ENCODE results near the gene SNTB2.
"Not testable (repeated sequence)": the region's sequence is repeated elsewhere in the genome, so short reads cannot be mapped to it uniquely, and the experiment has no call there.

The SNTB2 gene

GRCh38 chr16:69283851-69284250 lies 96.9 kb downstream of the SNTB2 start:
- no peaks in the 10 kb centered on the region for H3K9me3 Mint-ChIP-seq
- H3K4me3 Mint-ChIP-seq: no peak overlapping the region
- H3K4me1 Mint-ChIP-seq: no peaks in the 10 kb centered on the region
- H3K36me3 Mint-ChIP-seq: no peaks in the 10 kb centered on the region
- no peak overlapping the region for H3K27ac Mint-ChIP-seq
- H3K27me3 Mint-ChIP-seq: no peaks in the 10 kb centered on the region

GRCh38 chr16:69285240-69285639 lies 98.3 kb downstream of the SNTB2 start:
- Mint-ChIP-seq H3K4me3 (no peak overlapping the region), H3K27me3 (no peaks in the 10 kb centered on the region), H3K4me1 (no peaks in the 10 kb centered on the region), H3K27ac (no peak overlapping the region), H3K36me3 (no peaks in the 10 kb centered on the region), H3K9me3 (no peaks in the 10 kb centered on the region)

- no peak overlapping the region for H3K27ac Mint-ChIP-seq
- no peaks in the 10 kb centered on the region for H3K4me1 Mint-ChIP-seq
- no peaks in the 10 kb centered on the region for H3K36me3 Mint-ChIP-seq
- H3K4me3 Mint-ChIP-seq: no peak overlapping the region
- no peaks in the 10 kb centered on the region for H3K27me3 Mint-ChIP-seq
- H3K9me3 Mint-ChIP-seq: no peaks in the 10 kb centered on the region
Observed at GRCh38 chr16:69286941-69287713, 100.2 kb downstream of the SNTB2 start.

GRCh38 chr16:69291657-69292056 lies 104.7 kb downstream of the SNTB2 start:
- not testable (repeated sequence) for H3K27me3 Mint-ChIP-seq, H3K9me3 Mint-ChIP-seq, H3K4me1 Mint-ChIP-seq, H3K4me3 Mint-ChIP-seq, H3K27ac Mint-ChIP-seq, H3K36me3 Mint-ChIP-seq

GRCh38 chr16:69293401-69293800 lies 106.4 kb downstream of the SNTB2 start:
- no peaks in the 10 kb centered on the region for H3K4me1 Mint-ChIP-seq

GRCh38 chr16:69294051-69294450 lies 107.1 kb downstream of the SNTB2 start:
- no peaks in the 10 kb centered on the region for H3K27me3 Mint-ChIP-seq
- no peaks in the 10 kb centered on the region for H3K9me3 Mint-ChIP-seq
- H3K4me3 Mint-ChIP-seq: no peak overlapping the region
- no peaks in the 10 kb centered on the region for H3K4me1 Mint-ChIP-seq
- H3K36me3 Mint-ChIP-seq: no peaks in the 10 kb centered on the region
- H3K27ac Mint-ChIP-seq: no peak overlapping the region

More at GRCh38 chr16:69293401-69293800, 106.4 kb downstream of the SNTB2 start:
- H3K9me3 Mint-ChIP-seq: no peaks in the 10 kb centered on the region
- no peaks in the 10 kb centered on the region for H3K27me3 Mint-ChIP-seq
- no peak overlapping the region for H3K27ac Mint-ChIP-seq
- no peaks in the 10 kb centered on the region for H3K36me3 Mint-ChIP-seq
- H3K4me3 Mint-ChIP-seq: no peak overlapping the region

GRCh38 chr16:69296771-69297170 lies 109.8 kb downstream of the SNTB2 start:
- not testable (repeated sequence) for H3K9me3 Mint-ChIP-seq, H3K36me3 Mint-ChIP-seq, H3K4me1 Mint-ChIP-seq, H3K4me3 Mint-ChIP-seq, H3K27me3 Mint-ChIP-seq, H3K27ac Mint-ChIP-seq

- Mint-ChIP-seq H3K27me3 (no peaks in the 10 kb centered on the region), H3K27ac (no peak overlapping the region), H3K4me1 (no peaks in the 10 kb centered on the region), H3K9me3 (no peaks in the 10 kb centered on the region), H3K4me3 (no peak overlapping the region), H3K36me3 (peaks cover 3% of the 10 kb centered on the region)
Observed at GRCh38 chr16:69298261-69298660, 111.3 kb downstream of the SNTB2 start.

- Mint-ChIP-seq H3K36me3 (peaks cover 3% of the 10 kb centered on the region), H3K4me3 (no peak overlapping the region), H3K9me3 (no peaks in the 10 kb centered on the region), H3K27me3 (no peaks in the 10 kb centered on the region), H3K27ac (no peak overlapping the region), H3K4me1 (no peaks in the 10 kb centered on the region)
Observed at GRCh38 chr16:69301187-69301586, 114.2 kb downstream of the SNTB2 start.

GRCh38 chr16:69301861-69302260 lies 114.9 kb downstream of the SNTB2 start:
- no peak overlapping the region for H3K27ac Mint-ChIP-seq
- H3K4me3 Mint-ChIP-seq: no peak overlapping the region
- H3K36me3 Mint-ChIP-seq: peaks cover 3% of the 10 kb centered on the region
- no peaks in the 10 kb centered on the region for H3K27me3 Mint-ChIP-seq
- no peaks in the 10 kb centered on the region for H3K9me3 Mint-ChIP-seq
- H3K4me1 Mint-ChIP-seq: no peaks in the 10 kb centered on the region

GRCh38 chr16:69302301-69302700 lies 115.3 kb downstream of the SNTB2 start:
- Mint-ChIP-seq H3K36me3 (peaks cover 3% of the 10 kb centered on the region), H3K27me3 (no peaks in the 10 kb centered on the region), H3K27ac (no peak overlapping the region), H3K9me3 (no peaks in the 10 kb centered on the region), H3K4me3 (no peak overlapping the region), H3K4me1 (no peaks in the 10 kb centered on the region)

- H3K9me3 Mint-ChIP-seq: no peaks in the 10 kb centered on the region
- no peak overlapping the region for H3K4me3 Mint-ChIP-seq
- peaks cover 7% of the 10 kb centered on the region for H3K4me1 Mint-ChIP-seq
- no peaks in the 10 kb centered on the region for H3K36me3 Mint-ChIP-seq
- H3K27ac Mint-ChIP-seq: no peak overlapping the region
- no peaks in the 10 kb centered on the region for H3K27me3 Mint-ChIP-seq
Observed at GRCh38 chr16:69306031-69306430, 119.1 kb downstream of the SNTB2 start.

- H3K4me3 Mint-ChIP-seq: no peak overlapping the region
- no peaks in the 10 kb centered on the region for H3K9me3 Mint-ChIP-seq
- H3K27me3 Mint-ChIP-seq: no peaks in the 10 kb centered on the region
- no peaks in the 10 kb centered on the region for H3K36me3 Mint-ChIP-seq
- H3K27ac Mint-ChIP-seq: no peak overlapping the region
- peaks cover 10% of the 10 kb centered on the region for H3K4me1 Mint-ChIP-seq
Observed at GRCh38 chr16:69307091-69307490, 120.1 kb downstream of the SNTB2 start.

- no peak overlapping the region for H3K4me3 Mint-ChIP-seq
- H3K9me3 Mint-ChIP-seq: no peaks in the 10 kb centered on the region
- no peak overlapping the region for H3K27ac Mint-ChIP-seq
- no peaks in the 10 kb centered on the region for H3K36me3 Mint-ChIP-seq
- peaks cover 13% of the 10 kb centered on the region for H3K4me1 Mint-ChIP-seq
- H3K27me3 Mint-ChIP-seq: no peaks in the 10 kb centered on the region
Observed at GRCh38 chr16:69307856-69308255, 120.9 kb downstream of the SNTB2 start.

- peaks cover 26% of the 10 kb centered on the region for H3K4me1 Mint-ChIP-seq
- no peak overlapping the region for H3K27ac Mint-ChIP-seq
- no peaks in the 10 kb centered on the region for H3K27me3 Mint-ChIP-seq
- peaks cover 5% of the 10 kb centered on the region for H3K36me3 Mint-ChIP-seq
- H3K9me3 Mint-ChIP-seq: no peaks in the 10 kb centered on the region
- no peak overlapping the region for H3K4me3 Mint-ChIP-seq
Observed at GRCh38 chr16:69309316-69309715, 122.4 kb downstream of the SNTB2 start.

GRCh38 chr16:69310653-69311532 lies 123.9 kb downstream of the SNTB2 start, which contains the start of gene VPS4A:
Gene VPS4A (plus strand): TSS chr16:69311350. CDS start chr16:69311512, 162 bp downstream.
- Mint-ChIP-seq H3K27me3 (no peaks in the 10 kb centered on the region), H3K9me3 (no peaks in the 10 kb centered on the region), H3K4me3 (peak within 1 kb of the TSS; percentile 99), H3K27ac (peak within 1 kb of the TSS; percentile 100), H3K36me3 (peaks cover 5% of the 10 kb centered on the region), H3K4me1 (peaks cover 30% of the 10 kb centered on the region)
